Neural progenitor cell (in vitro differentiated cells): ENCODE results near the gene MEF2B. TPM values are rescaled to one million over a fixed set of nuclear protein-coding genes. Genes with fewer than 3 reads are reported as not detected.

Experiments used
- DNase-seq: peaks from one replicate; pipeline ENCODE4 v3.0.0-alpha.2; 2016; ENCODE audit warnings: low spot score
- H2AFZ ChIP-seq: fragments of 200-600 bp; sonication (generic); replicated peaks from 2 replicates; pipeline ENCODE4 v1.6.1; 2016; ENCODE audit warnings: antibody characterized with exemption
- H3F3A ChIP-seq: fragments of 200-600 bp; sonication (generic); 2 replicates; pipeline ENCODE4 v1.6.1; 2016; ENCODE audit warnings: antibody characterized with exemption, low read depth
- H3K27ac ChIP-seq: fragments of 200-600 bp; sonication (generic); 2 replicates; pipeline ENCODE4 v1.5.1; 2016; ENCODE audit warnings: mild to moderate bottlenecking
- H3K27me3 ChIP-seq: fragments of 200-600 bp; sonication (generic); 2 replicates; pipeline ENCODE4 v1.6.1; 2016; ENCODE audit warnings: mild to moderate bottlenecking, moderate library complexity
- H3K36me3 ChIP-seq: fragments of 200-600 bp; sonication (generic); 2 replicates; pipeline ENCODE4 v1.5.1; 2016
- H3K4me1 ChIP-seq: fragments of 200-600 bp; sonication (generic); 2 replicates; pipeline ENCODE4 v1.6.1; 2016; ENCODE audit warnings: mixed run types
- H3K4me2 ChIP-seq: fragments of 200-600 bp; sonication (generic); 2 replicates; pipeline ENCODE4 v1.6.1; 2016
- H3K4me3 ChIP-seq: fragments of 200-600 bp; sonication (generic); 2 replicates; pipeline ENCODE4 v1.5.1; 2016
- H3K79me2 ChIP-seq: fragments of 200-600 bp; sonication (generic); 2 replicates; pipeline ENCODE4 v1.6.1; 2016; ENCODE audit warnings: low read depth
- H3K9ac ChIP-seq: fragments of 200-600 bp; sonication (generic); 2 replicates; pipeline ENCODE4 v1.6.1; 2016
- H3K9me3 ChIP-seq: fragments of 200-600 bp; sonication (generic); 2 replicates; pipeline ENCODE4 v1.5.1; 2016; ENCODE audit warnings: low read depth
- H4K20me1 ChIP-seq: fragments of 200-600 bp; sonication (generic); 2 replicates; pipeline ENCODE4 v1.6.1; 2016; ENCODE audit warnings: low read depth
- H3K27ac Mint-ChIP-seq: 3 replicates; pipeline ENCODE4 v1.8.0; 2021; ENCODE audit warnings: mixed read lengths
- H3K27me3 Mint-ChIP-seq: 2 replicates; pipeline ENCODE4 v1.8.0; 2022; ENCODE audit warnings: low read depth, mild to moderate bottlenecking, inconsistent platforms, moderate library complexity, mixed read lengths; ENCODE audit not compliant: insufficient read depth
- H3K36me3 Mint-ChIP-seq: 3 replicates; pipeline ENCODE4 v1.8.0; 2021; ENCODE audit warnings: mixed read lengths
- H3K4me1 Mint-ChIP-seq: 3 replicates; pipeline ENCODE4 v1.8.0; 2021; ENCODE audit warnings: mixed read lengths
- H3K4me3 Mint-ChIP-seq: 3 replicates; pipeline ENCODE4 v1.8.0; 2021; ENCODE audit warnings: mild to moderate bottlenecking, moderate library complexity, mixed read lengths
- H3K9me3 Mint-ChIP-seq: 3 replicates; pipeline ENCODE4 v1.8.0; 2020; ENCODE audit warnings: mixed read lengths
- EZH2 ChIP-seq: fragments of 200-600 bp; sonication (generic); IDR thresholded peaks from 2 replicates; pipeline ENCODE4 v1.6.1; 2017; ENCODE audit warnings: antibody characterized with exemption, mild to moderate bottlenecking, moderate library complexity
- EZH2phosphoT487 ChIP-seq: fragments of 200-600 bp; sonication (generic); IDR thresholded peaks from 2 replicates; pipeline ENCODE4 v1.6.1; 2017; ENCODE audit warnings: antibody characterized with exemption
- total RNA-seq: library from RNA; depleted of rRNA; stranded (reverse); fragments of >200 nt; gene quantifications from 2 replicates; pipeline ENCODE4 v1.2.3, GENCODE V29; 2015; ENCODE audit warnings: low replicate concordance
- TF ChIP-seq, protein P1 (sequence below): fragments of 200-600 bp; sonication (generic); IDR thresholded peaks from 2 replicates; pipeline ENCODE4 v1.5.1; 2017; ENCODE audit warnings: antibody characterized with exemption, mild to moderate bottlenecking

MEF2B gene
- total RNA-seq, result 0.15 TPM in 1 of 2 replicates, not detected in the other

- H3K27me3 ChIP-seq, result peaks cover 39% of the 10 kb centered on the region
- H3K9me3 ChIP-seq, result no peaks in the 10 kb centered on the region
- H3F3A ChIP-seq, result peaks cover 15% of the 10 kb centered on the region
- no peaks in the 10 kb centered on the region for H3K36me3 ChIP-seq
- TF ChIP-seq, protein P1, sequence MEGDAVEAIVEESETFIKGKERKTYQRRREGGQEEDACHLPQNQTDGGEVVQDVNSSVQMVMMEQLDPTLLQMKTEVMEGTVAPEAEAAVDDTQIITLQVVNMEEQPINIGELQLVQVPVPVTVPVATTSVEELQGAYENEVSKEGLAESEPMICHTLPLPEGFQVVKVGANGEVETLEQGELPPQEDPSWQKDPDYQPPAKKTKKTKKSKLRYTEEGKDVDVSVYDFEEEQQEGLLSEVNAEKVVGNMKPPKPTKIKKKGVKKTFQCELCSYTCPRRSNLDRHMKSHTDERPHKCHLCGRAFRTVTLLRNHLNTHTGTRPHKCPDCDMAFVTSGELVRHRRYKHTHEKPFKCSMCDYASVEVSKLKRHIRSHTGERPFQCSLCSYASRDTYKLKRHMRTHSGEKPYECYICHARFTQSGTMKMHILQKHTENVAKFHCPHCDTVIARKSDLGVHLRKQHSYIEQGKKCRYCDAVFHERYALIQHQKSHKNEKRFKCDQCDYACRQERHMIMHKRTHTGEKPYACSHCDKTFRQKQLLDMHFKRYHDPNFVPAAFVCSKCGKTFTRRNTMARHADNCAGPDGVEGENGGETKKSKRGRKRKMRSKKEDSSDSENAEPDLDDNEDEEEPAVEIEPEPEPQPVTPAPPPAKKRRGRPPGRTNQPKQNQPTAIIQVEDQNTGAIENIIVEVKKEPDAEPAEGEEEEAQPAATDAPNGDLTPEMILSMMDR, result no peak
- no peak for TF ChIP-seq EZH2
- no peak for TF ChIP-seq EZH2phosphoT487
- Mint-ChIP-seq H3K27ac (no peak within 1 kb of the TSS), H3K9me3 (no peaks in the 10 kb centered on the region), H3K36me3 (no peaks in the 10 kb centered on the region), H3K27me3 (peaks cover 16% of the 10 kb centered on the region), H3K4me1 (peaks cover 12% of the 10 kb centered on the region), H3K4me3 (peak within 1 kb of the TSS; percentile 63)
- peak; percentile 94 for DNase-seq
- no peak within 1 kb of the TSS for H3K27ac ChIP-seq
- H3K9ac ChIP-seq, result no peak within 1 kb of the TSS
- peak within 1 kb of the TSS; percentile 63 for H3K4me2 ChIP-seq
- no peaks in the 10 kb centered on the region for H3K79me2 ChIP-seq
- no peaks in the 10 kb centered on the region for H3K4me1 ChIP-seq
- H3K4me3 ChIP-seq, result peak within 1 kb of the TSS; percentile 24
- peaks cover 33% of the 10 kb centered on the region for H4K20me1 ChIP-seq
- H2AFZ ChIP-seq, result no peak within 1 kb of the TSS
Measured at GRCh38 chr19:19170053-19170872, at the start of gene MEF2B. MEF2B (minus strand) TSS chr19:19170263; CDS start chr19:19150735, 19,528 bp downstream.

DNA sequence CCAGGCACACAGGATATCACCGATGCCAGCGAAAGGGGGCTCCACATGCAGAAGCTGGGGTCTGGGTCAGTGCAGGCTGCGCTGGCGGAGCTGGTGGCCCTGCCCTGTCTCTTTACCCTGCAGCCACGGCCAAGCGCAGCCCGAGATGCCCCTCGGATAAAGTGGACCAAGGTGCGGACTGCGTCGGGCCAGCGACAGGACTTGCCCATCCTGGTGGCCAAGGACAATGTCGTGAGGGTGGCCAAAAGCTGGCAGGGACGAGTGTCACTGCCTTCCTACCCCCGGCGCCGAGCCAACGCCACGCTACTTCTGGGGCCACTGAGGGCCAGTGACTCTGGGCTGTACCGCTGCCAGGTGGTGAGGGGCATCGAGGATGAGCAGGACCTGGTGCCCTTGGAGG, 48.8 kb upstream of the MEF2B start:
- Histone ChIP-seq H3K4me1 (no peaks in the 10 kb centered on the region), H3K79me2 (no peaks in the 10 kb centered on the region), H3F3A (no peaks in the 10 kb centered on the region), H2AFZ (no peak overlapping the region), H3K36me3 (no peaks in the 10 kb centered on the region), H3K27me3 (peaks cover 20% of the 10 kb centered on the region), H3K4me3 (no peak overlapping the region), H3K9ac (no peak overlapping the region), H4K20me1 (peaks cover 16% of the 10 kb centered on the region), H3K4me2 (no peak overlapping the region), H3K27ac (no peak overlapping the region), H3K9me3 (no peaks in the 10 kb centered on the region)
- H3K36me3 Mint-ChIP-seq, result no peaks in the 10 kb centered on the region
- no peak for DNase-seq
- H3K27me3 Mint-ChIP-seq, result peaks cover 22% of the 10 kb centered on the region
- TF ChIP-seq EZH2phosphoT487 (no peak), EZH2 (no peak)
- TF ChIP-seq, protein P1, result no peak
- H3K4me3 Mint-ChIP-seq, result no peak overlapping the region
- H3K4me1 Mint-ChIP-seq, result peaks cover 8% of the 10 kb centered on the region
- no peaks in the 10 kb centered on the region for H3K9me3 Mint-ChIP-seq
- H3K27ac Mint-ChIP-seq, result no peak overlapping the region

DNA sequence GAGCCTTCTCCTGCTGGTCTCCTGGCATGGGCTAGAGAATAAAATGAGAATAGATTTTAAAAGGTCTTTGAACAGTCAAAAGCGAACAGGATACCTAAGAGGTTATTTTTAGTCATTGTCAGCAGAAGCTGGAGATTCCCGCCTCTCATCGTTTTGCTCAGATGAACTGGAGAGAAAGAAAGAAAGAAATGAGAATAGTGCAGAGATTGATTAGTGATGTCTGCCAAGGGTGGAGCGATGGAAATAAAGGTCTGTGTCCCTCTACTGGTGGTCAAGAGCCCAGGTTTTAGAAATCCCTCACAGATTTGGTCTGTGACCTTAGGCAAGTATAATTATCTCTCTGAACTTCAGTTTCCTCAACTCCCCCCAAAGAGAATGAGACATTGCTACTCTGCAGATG, 47.0 kb upstream of the MEF2B start:
- Histone ChIP-seq H3K9me3 (no peaks in the 10 kb centered on the region), H3K4me2 (no peak overlapping the region), H4K20me1 (peaks cover 31% of the 10 kb centered on the region), H3K4me1 (no peaks in the 10 kb centered on the region), H3K36me3 (no peaks in the 10 kb centered on the region), H3K27ac (no peak overlapping the region), H3K79me2 (no peaks in the 10 kb centered on the region), H3F3A (no peaks in the 10 kb centered on the region), H3K9ac (no peak overlapping the region), H3K27me3 (peaks cover 28% of the 10 kb centered on the region), H2AFZ (no peak overlapping the region), H3K4me3 (no peak overlapping the region)
- H3K4me1 Mint-ChIP-seq, result peaks cover 16% of the 10 kb centered on the region
- no peak overlapping the region for H3K4me3 Mint-ChIP-seq
- no peaks in the 10 kb centered on the region for H3K36me3 Mint-ChIP-seq
- no peak overlapping the region for H3K27ac Mint-ChIP-seq
- TF ChIP-seq, protein P1, result peak; percentile 18
- no peak for TF ChIP-seq EZH2phosphoT487
- H3K9me3 Mint-ChIP-seq, result no peaks in the 10 kb centered on the region
- H3K27me3 Mint-ChIP-seq, result peaks cover 30% of the 10 kb centered on the region
- no peak for DNase-seq
